GM23248 (cell line): ENCODE data around the gene ABCG1. TPM values are rescaled to one million over a fixed set of nuclear protein-coding genes. Genes with fewer than 3 reads are reported as not detected.

Experiments used
- DNase-seq: peaks from one replicate; pipeline ENCODE4 v3.0.0-alpha.2; 2015
- H2AFZ ChIP-seq: fragments of 200-600 bp; sonication (generic); 2 replicates; pipeline ENCODE4 v1.6.1; 2016; ENCODE audit warnings: antibody characterized with exemption
- H3F3A ChIP-seq: fragments of 200-600 bp; sonication (generic); 2 replicates; pipeline ENCODE4 v1.6.1; 2016; ENCODE audit warnings: mild to moderate bottlenecking, antibody characterized with exemption, mixed run types; ENCODE audit not compliant: insufficient read depth
- H3K27ac ChIP-seq: fragments of 200-600 bp; sonication (generic); 2 replicates; pipeline ENCODE4 v1.5.1; 2016; ENCODE audit warnings: mild to moderate bottlenecking
- H3K27me3 ChIP-seq: fragments of 200-600 bp; sonication (generic); replicated peaks from 2 replicates; pipeline ENCODE4 v1.6.1; 2016; ENCODE audit warnings: mild to moderate bottlenecking; ENCODE audit not compliant: insufficient read depth
- H3K36me3 ChIP-seq: fragments of 200-600 bp; sonication (generic); 2 replicates; pipeline ENCODE4 v1.6.1; 2016; ENCODE audit warnings: low read depth, mild to moderate bottlenecking
- H3K4me1 ChIP-seq: fragments of 200-600 bp; sonication (generic); 2 replicates; pipeline ENCODE4 v1.6.1; 2016; ENCODE audit warnings: mild to moderate bottlenecking; ENCODE audit not compliant: insufficient read depth
- H3K4me2 ChIP-seq: fragments of 200-600 bp; sonication (generic); one replicate; pipeline ENCODE4 v1.6.1; 2016; ENCODE audit warnings: mild to moderate bottlenecking; ENCODE audit not compliant: unreplicated experiment
- H3K4me3 ChIP-seq: fragments of 200-600 bp; sonication (generic); 2 replicates; pipeline ENCODE4 v1.5.1; 2016; ENCODE audit warnings: mild to moderate bottlenecking
- H3K79me2 ChIP-seq: fragments of 200-600 bp; sonication (generic); 2 replicates; pipeline ENCODE4 v1.6.1; 2016; ENCODE audit warnings: mild to moderate bottlenecking; ENCODE audit not compliant: insufficient read depth
- H3K9ac ChIP-seq: fragments of 200-600 bp; sonication (generic); 2 replicates; pipeline ENCODE4 v1.6.1; 2016; ENCODE audit warnings: mild to moderate bottlenecking
- H3K9me2 ChIP-seq: fragments of 200-600 bp; sonication (generic); 2 replicates; pipeline ENCODE4 v1.6.1; 2016; ENCODE audit warnings: mixed run types, mild to moderate bottlenecking, moderate library complexity; ENCODE audit not compliant: insufficient read depth
- H3K9me3 ChIP-seq: fragments of 200-600 bp; sonication (generic); one replicate; pipeline ENCODE4 v1.6.1; 2017; ENCODE audit warnings: low read depth
- H4K20me1 ChIP-seq: fragments of 200-600 bp; sonication (generic); 2 replicates; pipeline ENCODE4 v1.6.0; 2016; ENCODE audit not compliant: insufficient read depth
- EZH2 ChIP-seq: fragments of 200-600 bp; sonication (generic); IDR thresholded peaks from 2 replicates; pipeline ENCODE4 v1.6.1; 2018; ENCODE audit warnings: antibody characterized with exemption, mild to moderate bottlenecking; ENCODE audit not compliant: insufficient read depth, poor library complexity, severe bottlenecking
- EZH2phosphoT487 ChIP-seq: fragments of 200-600 bp; sonication (generic); IDR thresholded peaks from 2 replicates; pipeline ENCODE4 v1.6.1; 2018; ENCODE audit warnings: antibody characterized with exemption, moderate library complexity, mild to moderate bottlenecking, low read depth; ENCODE audit not compliant: insufficient read depth
- WGBS, 2 experiments: methylation state at CpG; one replicate each; pipeline ENCODE4 v1.1.6; 2015 to 2017; ENCODE audit warnings: low lambda C conversion rate in 2 of 2, low coverage in 1 of 2; ENCODE audit errors: missing lambda C conversion rate in 2 of 2; 5-methylcytosine and 5-hydroxymethylcytosine counted together
- in situ Hi-C: fragments of 300-500 bp; cut with MboI; formaldehyde crosslinking; loops from 2 replicates; pipeline ENCODE4 v1.15.0; 2020
- polyA plus RNA-seq: library from polyadenylated mRNA; unstranded; fragments of >200 nt; fragmentation: Nextera tagmentation; extraction: Ambion mirVana; gene quantifications from 2 replicates; pipeline ENCODE4 v1.2.1, GENCODE V29; 2016
- total RNA-seq: library from RNA; depleted of rRNA; stranded (reverse); fragments of >200 nt; shearing (Covaris generic); gene quantifications from 2 replicates; pipeline ENCODE4 v1.2.3, GENCODE V29; 2014

The ABCG1 gene
- total and polyA plus RNA-seq, 2 experiments from 2014 or later, result 0.08 TPM; not detected in 1

DNA sequence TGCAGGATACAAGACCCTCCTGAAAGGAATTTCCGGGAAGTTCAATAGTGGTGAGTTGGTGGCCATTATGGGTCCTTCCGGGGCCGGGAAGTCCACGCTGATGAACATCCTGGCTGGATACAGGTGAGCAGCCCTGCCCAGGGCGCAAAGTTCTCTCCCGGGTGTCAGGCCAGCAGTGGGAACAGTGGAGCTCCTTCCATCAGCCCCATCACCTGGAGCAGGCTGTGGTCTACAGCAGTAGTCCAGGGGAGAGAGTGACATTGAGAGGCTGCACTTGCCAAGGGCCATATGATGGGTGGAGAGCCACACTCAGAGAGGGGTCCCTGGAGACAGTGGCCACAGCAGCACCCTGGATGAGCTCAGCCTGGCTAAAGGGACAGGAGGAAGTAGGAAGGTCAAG is 52.1 kb downstream of the ABCG1 start:
- H3K4me2 ChIP-seq, result no peak overlapping the region
- H3K4me1 ChIP-seq, result no peaks in the 10 kb centered on the region
- DNase-seq, result no peak
- no peak overlapping the region for H2AFZ ChIP-seq
- H3K9ac ChIP-seq, result no peak overlapping the region
- no peaks in the 10 kb centered on the region for H4K20me1 ChIP-seq
- H3K79me2 ChIP-seq, result no peaks in the 10 kb centered on the region
- 66 to 73% methylated on average over 6 of the region's 6 CpGs for WGBS, 2 experiments
- no peaks in the 10 kb centered on the region for H3K36me3 ChIP-seq
- no peak overlapping the region for H3K4me3 ChIP-seq
- TF ChIP-seq EZH2phosphoT487 (no peak), EZH2 (no peak)
- in situ Hi-C loops, result no loop called here
- no peaks in the 10 kb centered on the region for H3K27me3 ChIP-seq
- H3K9me2 ChIP-seq, result no peaks in the 10 kb centered on the region
- no peak overlapping the region for H3K27ac ChIP-seq
- no peaks in the 10 kb centered on the region for H3F3A ChIP-seq
- H3K9me3 ChIP-seq, result no peaks in the 10 kb centered on the region

DNA sequence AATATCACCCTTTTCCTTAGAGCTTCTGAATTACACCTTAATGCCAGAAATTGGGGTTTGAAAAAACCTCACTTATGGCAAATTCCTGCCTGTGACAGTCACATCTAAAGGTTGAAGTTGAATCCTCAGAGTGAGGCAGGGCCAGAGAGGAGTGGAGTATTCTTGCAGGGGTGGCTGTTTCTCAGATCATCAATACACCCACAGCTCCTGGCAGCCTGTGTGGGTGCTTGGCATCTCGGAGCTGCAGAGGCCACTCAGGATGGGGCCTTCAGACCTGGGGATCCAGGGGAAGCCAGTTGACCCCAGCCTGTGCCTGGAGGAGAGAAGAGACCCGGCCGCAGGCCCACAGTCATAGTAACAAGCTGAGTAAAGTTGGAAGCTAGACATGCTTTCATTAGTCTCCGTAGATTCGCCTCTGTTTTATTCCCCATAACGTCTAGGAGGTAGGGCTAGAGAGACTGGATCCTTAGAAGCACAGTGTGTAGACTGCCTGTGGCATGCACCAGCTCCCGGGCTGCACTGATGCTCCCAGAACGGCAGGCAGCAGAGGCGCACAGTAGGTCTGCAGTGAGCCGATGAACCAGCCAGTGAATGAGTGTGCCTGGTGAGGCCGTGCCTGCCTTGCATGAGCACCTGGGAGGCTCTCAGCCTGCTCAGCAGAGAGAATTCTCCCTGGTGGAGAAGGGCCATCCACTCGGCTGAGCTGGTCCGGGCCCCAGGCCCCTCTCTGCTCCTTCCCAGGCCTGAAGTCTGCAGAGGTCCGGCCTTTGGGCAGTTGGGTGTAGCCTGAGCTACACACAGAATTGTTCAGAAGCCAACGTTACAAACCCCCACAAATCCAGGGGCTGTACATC is 53.4 kb downstream of the ABCG1 start:
- in situ Hi-C loops, result no loop called here
- H3K79me2 ChIP-seq, result no peaks in the 10 kb centered on the region
- no peaks in the 10 kb centered on the region for H3K9me2 ChIP-seq
- H2AFZ ChIP-seq, result no peak overlapping the region
- no peaks in the 10 kb centered on the region for H3K36me3 ChIP-seq
- H3K4me3 ChIP-seq, result no peak overlapping the region
- no peak overlapping the region for H3K9ac ChIP-seq
- no peaks in the 10 kb centered on the region for H4K20me1 ChIP-seq
- no peaks in the 10 kb centered on the region for H3K9me3 ChIP-seq
- H3K27ac ChIP-seq, result no peak overlapping the region
- H3F3A ChIP-seq, result no peaks in the 10 kb centered on the region
- 66 to 67% methylated on average over 15 of the region's 15 CpGs for WGBS, 2 experiments
- H3K4me2 ChIP-seq, result no peak overlapping the region
- H3K27me3 ChIP-seq, result no peaks in the 10 kb centered on the region
- no peak for DNase-seq
- no peaks in the 10 kb centered on the region for H3K4me1 ChIP-seq
- TF ChIP-seq EZH2phosphoT487 (no peak), EZH2 (no peak)

DNA sequence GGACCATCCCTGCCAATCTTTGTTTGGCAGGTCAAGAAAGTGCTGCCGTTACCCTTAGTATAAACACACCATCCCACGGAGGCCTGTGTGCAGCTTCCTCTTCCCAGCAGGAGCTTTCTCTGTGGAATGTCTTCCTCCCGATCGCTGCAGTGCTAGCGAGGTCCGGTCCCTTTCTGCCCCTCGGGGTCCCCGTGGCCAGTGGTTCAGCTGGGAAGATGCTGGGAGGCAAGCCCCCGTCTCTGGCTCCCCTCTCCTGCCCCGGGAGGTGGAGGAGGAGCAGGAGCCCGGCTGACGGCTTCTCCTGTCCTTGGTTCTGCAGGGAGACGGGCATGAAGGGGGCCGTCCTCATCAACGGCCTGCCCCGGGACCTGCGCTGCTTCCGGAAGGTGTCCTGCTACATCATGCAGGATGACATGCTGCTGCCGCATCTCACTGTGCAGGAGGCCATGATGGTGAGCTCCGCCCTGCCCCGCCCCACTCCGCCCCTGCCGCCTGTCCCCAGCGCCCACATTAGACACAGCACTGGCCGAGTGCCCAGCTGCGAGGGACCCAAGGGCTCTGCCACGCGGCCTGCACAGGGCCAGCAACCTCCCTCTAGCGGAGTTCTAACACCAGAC is 54.2 kb downstream of the ABCG1 start:
- Histone ChIP-seq H3K4me3 (no peak overlapping the region), H4K20me1 (no peaks in the 10 kb centered on the region), H3K9ac (no peak overlapping the region), H3K4me1 (no peaks in the 10 kb centered on the region), H3K79me2 (no peaks in the 10 kb centered on the region), H2AFZ (no peak overlapping the region), H3F3A (no peaks in the 10 kb centered on the region), H3K36me3 (no peaks in the 10 kb centered on the region), H3K27ac (no peak overlapping the region), H3K4me2 (no peak overlapping the region), H3K27me3 (no peaks in the 10 kb centered on the region), H3K9me2 (no peaks in the 10 kb centered on the region), H3K9me3 (no peaks in the 10 kb centered on the region)
- DNase-seq, result no peak
- WGBS, 2 experiments, result 62 to 66% methylated on average over 15 to 29 of the region's 29 CpGs
- in situ Hi-C loops, result no loop called here
- TF ChIP-seq EZH2 (no peak), EZH2phosphoT487 (no peak)

DNA sequence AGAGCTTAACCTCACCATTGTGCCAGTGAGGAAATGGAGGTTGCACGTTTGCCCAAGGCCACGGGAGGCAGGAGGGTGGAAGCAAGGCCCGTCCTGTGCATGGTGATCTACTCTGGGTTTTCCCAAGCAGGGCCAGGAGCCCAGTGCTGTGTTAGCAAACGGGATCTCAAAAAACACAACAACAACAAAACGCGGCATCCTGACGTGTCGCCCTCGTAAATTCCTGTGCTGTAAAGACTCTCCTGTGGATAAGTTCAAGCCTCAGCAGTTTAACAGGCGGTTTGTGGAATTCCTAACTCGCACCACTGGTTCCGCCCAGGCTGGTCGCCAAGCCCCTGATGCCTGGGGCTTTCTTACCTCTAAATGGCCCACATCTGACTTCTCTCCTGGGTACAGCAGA is 57.1 kb downstream of the ABCG1 start:
- H4K20me1 ChIP-seq, result no peaks in the 10 kb centered on the region
- H3K4me3 ChIP-seq, result no peak overlapping the region
- no peak overlapping the region for H3K4me2 ChIP-seq
- TF ChIP-seq EZH2phosphoT487 (no peak), EZH2 (no peak)
- H3K9me3 ChIP-seq, result no peaks in the 10 kb centered on the region
- in situ Hi-C loops, result no loop called here
- 48 to 52% methylated on average over 13 of the region's 13 CpGs for WGBS, 2 experiments
- no peaks in the 10 kb centered on the region for H3K9me2 ChIP-seq
- no peak for DNase-seq
- H3K27ac ChIP-seq, result no peak overlapping the region
- H3K79me2 ChIP-seq, result no peaks in the 10 kb centered on the region
- no peaks in the 10 kb centered on the region for H3K4me1 ChIP-seq
- no peaks in the 10 kb centered on the region for H3K27me3 ChIP-seq
- no peaks in the 10 kb centered on the region for H3F3A ChIP-seq
- no peak overlapping the region for H2AFZ ChIP-seq
- H3K9ac ChIP-seq, result no peak overlapping the region
- no peaks in the 10 kb centered on the region for H3K36me3 ChIP-seq
